GM23248 (cell line): ENCODE results near the gene AGR2.

Experiments used
- EZH2 ChIP-seq: fragments of 200-600 bp; sonication (generic); IDR thresholded peaks from 2 replicates; pipeline ENCODE4 v1.6.1; 2018; ENCODE audit warnings: antibody characterized with exemption, mild to moderate bottlenecking; ENCODE audit not compliant: insufficient read depth, poor library complexity, severe bottlenecking
- EZH2phosphoT487 ChIP-seq: fragments of 200-600 bp; sonication (generic); IDR thresholded peaks from 2 replicates; pipeline ENCODE4 v1.6.1; 2018; ENCODE audit warnings: antibody characterized with exemption, moderate library complexity, mild to moderate bottlenecking, low read depth; ENCODE audit not compliant: insufficient read depth

DNA sequence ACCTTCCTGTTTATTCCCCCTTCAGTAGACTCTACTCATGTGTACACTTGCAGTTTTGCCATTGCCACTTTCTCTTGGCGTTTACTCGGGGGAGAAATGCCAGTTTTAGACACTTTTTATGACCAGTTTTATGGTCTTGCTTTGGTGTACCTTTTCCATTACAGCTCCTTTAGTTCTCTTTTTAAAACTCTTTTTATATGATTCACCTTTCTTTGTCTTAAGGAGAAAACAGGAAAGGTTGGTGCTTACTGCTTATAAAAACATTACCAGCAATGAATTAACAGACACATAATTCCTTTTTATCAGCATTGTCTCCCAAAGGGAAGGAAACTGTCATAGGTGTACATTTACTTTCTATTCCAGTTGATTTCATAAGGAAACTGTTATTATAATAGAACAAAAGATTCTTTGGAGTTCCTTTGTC, 39.4 kb downstream of the AGR2 start:
- no peak for TF ChIP-seq EZH2
- no peak for TF ChIP-seq EZH2phosphoT487
